GM19438 (cell line): ENCODE results near the gene DUSP1.
A peak's percentile ranks its signal among the peaks of the same experiment; 100 is the strongest.
"Not testable (repeated sequence)": the region's sequence is repeated elsewhere in the genome, so short reads cannot be mapped to it uniquely, and the experiment has no call there.

Experiments used
- ATAC-seq: cut with Tn5 transposase; IDR thresholded peaks from one replicate; pipeline ENCODE4 v1.9.1; 2021; ENCODE audit warnings: low read depth; ENCODE audit not compliant: unreplicated experiment

DUSP1 gene

GRCh38 chr5:172770675-172771438 lies at the start of gene DUSP1:
DUSP1 (minus strand) TSS chr5:172771195; CDS start chr5:172770952, 243 bp downstream.
- peak; percentile 54 for ATAC-seq

GRCh38 chr5:172820046-172820767 lies 49.2 kb upstream of the DUSP1 start:
- no peak for ATAC-seq

- no peak for ATAC-seq
Observed at GRCh38 chr5:172819569-172819968, 48.6 kb upstream of the DUSP1 start.

GRCh38 chr5:172818081-172818480 lies 47.1 kb upstream of the DUSP1 start:
- no peak for ATAC-seq

- no peak for ATAC-seq
Observed at GRCh38 chr5:172817664-172818063, 46.7 kb upstream of the DUSP1 start.

- ATAC-seq, result no peak
Observed at GRCh38 chr5:172816925-172817562, 46.0 kb upstream of the DUSP1 start.

- ATAC-seq, result no peak
Observed at GRCh38 chr5:172815631-172816030, 44.6 kb upstream of the DUSP1 start.

- not testable (repeated sequence) for ATAC-seq
Observed at GRCh38 chr5:172810996-172811395, 40.0 kb upstream of the DUSP1 start.

GRCh38 chr5:172809774-172810173 lies 38.8 kb upstream of the DUSP1 start:
- no peak for ATAC-seq

GRCh38 chr5:172807766-172808311 lies 36.8 kb upstream of the DUSP1 start:
- ATAC-seq, result no peak

GRCh38 chr5:172806897-172807672 lies 36.1 kb upstream of the DUSP1 start:
- peak; percentile 96 for ATAC-seq

- ATAC-seq, result no peak
Observed at GRCh38 chr5:172805736-172806255, 34.8 kb upstream of the DUSP1 start.

- ATAC-seq, result no peak
Observed at GRCh38 chr5:172805018-172805683, 34.2 kb upstream of the DUSP1 start.

GRCh38 chr5:172802567-172803176 lies 31.7 kb upstream of the DUSP1 start:
- no peak for ATAC-seq

GRCh38 chr5:172802112-172802511 lies 31.1 kb upstream of the DUSP1 start:
- ATAC-seq, result no peak

- no peak for ATAC-seq
Observed at GRCh38 chr5:172801179-172801671, 30.2 kb upstream of the DUSP1 start.

GRCh38 chr5:172800088-172800551 lies 29.1 kb upstream of the DUSP1 start:
- ATAC-seq, result no peak

GRCh38 chr5:172799416-172799815 lies 28.4 kb upstream of the DUSP1 start:
- ATAC-seq, result no peak
